HCT116 (cell line): ENCODE results near the gene PJA1. TPM values are rescaled to one million over a fixed set of nuclear protein-coding genes. Genes with fewer than 3 reads are reported as not detected.

ENCODE experiments used
- ATAC-seq: fragments of 200-7000 bp; cut with Tn5 transposase; 2 replicates; pipeline ENCODE4 v1.9.1; 2020; ENCODE audit warnings: mild to moderate bottlenecking, moderate library complexity
- BruUV-seq: library from RNA; stranded (reverse); fragments of 400-500 nt; replicated peaks from 2 replicates; lab custom pipeline; 2021; lab: Mats Ljungman, UMichigan
- CTCF ChIA-PET: fragments of 300-600 bp; sonication (Branson Sonifier 250); formaldehyde crosslinking; loops from one replicate; lab custom pipeline; 2021; ENCODE audit warnings: antibody characterized with exemption; lab: Charles Lee
- POLR2A ChIA-PET: fragments of 300-600, 350-600 bp; sonication (Branson Sonifier 250); formaldehyde crosslinking; loops from one replicate; lab custom pipeline; 2021; ENCODE audit warnings: antibody characterized with exemption; lab: Charles Lee
- RAD21 ChIA-PET, 2 experiments: fragments of 300-600 bp; sonication (Branson Sonifier 250); formaldehyde crosslinking; loops; one replicate each; lab custom pipeline; 2023; ENCODE audit warnings: low total read pairs in 2 of 2; ENCODE audit not compliant: uncharacterized antibody in 2 of 2, unreplicated experiment in 2 of 2, low non-redundant PET in 1 of 2; lab: Charles Lee
- DNase-seq: peaks from one replicate; pipeline ENCODE4 v3.0.0-alpha.2; 2010; ENCODE audit warnings: low read depth, low spot score
- H2AFZ ChIP-seq: fragments of 200-600 bp; shearing (Covaris generic), sonication (generic); 2 replicates; pipeline ENCODE4 v1.6.1; 2017; ENCODE audit warnings: low read depth, mixed run types, mixed read lengths, antibody characterized with exemption, low read length; ENCODE audit not compliant: poor library complexity, severe bottlenecking
- H3K27ac ChIP-seq: 2 replicates; pipeline ENCODE4 v1.5.1; 2012; ENCODE audit warnings: low read depth, low read length
- H3K27me3 ChIP-seq: fragments of 200-600 bp; sonication (generic); 2 replicates; pipeline ENCODE4 v1.6.1; 2016; ENCODE audit warnings: mixed run types, low read length, mixed read lengths; ENCODE audit not compliant: insufficient read depth
- H3K36me3 ChIP-seq, 2 experiments: fragments of 200-500 bp in 1 of 2; fragments of 200-600 bp in 1 of 2; sonication (Bioruptor generic) in 1 of 2; sonication (generic) in 1 of 2; 2 replicates each; pipeline versions ENCODE4 v1.5.1 to v1.6.1; 2014 to 2016; ENCODE audit warnings: low read length in 2 of 2, inconsistent platforms in 1 of 2, mixed read lengths in 1 of 2, mixed run types in 1 of 2; ENCODE audit not compliant: insufficient read depth in 2 of 2, control insufficient read depth in 1 of 2
- H3K4me1 ChIP-seq, 2 experiments: fragments of 200-600 bp in 1 of 2; sonication (generic) in 1 of 2; 2 replicates each; pipeline versions ENCODE4 v1.5.1 to v1.6.1; 2012 to 2017; ENCODE audit warnings: low read length in 2 of 2, inconsistent platforms in 1 of 2, mild to moderate bottlenecking in 1 of 2, mixed read lengths in 1 of 2, mixed run types in 1 of 2, moderate library complexity in 1 of 2; ENCODE audit not compliant: insufficient read depth in 2 of 2, control insufficient read depth in 1 of 2
- H3K4me2 ChIP-seq: fragments of 200-600 bp; sonication (generic); 2 replicates; pipeline ENCODE4 v1.6.1; 2017; ENCODE audit warnings: mixed run types, low read length, mixed read lengths
- H3K4me3 ChIP-seq, 2 experiments: fragments of 200-600 bp in 1 of 2; sonication (generic) in 1 of 2; replicated peaks in 1 of 2; 2 replicates each; pipeline ENCODE4 v1.5.1; 2011 to 2016; ENCODE audit warnings: low read length in 2 of 2, control low read depth in 1 of 2, low read depth in 1 of 2, mild to moderate bottlenecking in 1 of 2, mixed read lengths in 1 of 2, mixed run types in 1 of 2
- H3K79me2 ChIP-seq: fragments of 200-600 bp; sonication (generic); 2 replicates; pipeline ENCODE4 v1.6.1; 2017; ENCODE audit warnings: mild to moderate bottlenecking, mixed run types, low read length, moderate library complexity, mixed read lengths; ENCODE audit not compliant: insufficient read depth
- H3K9ac ChIP-seq: fragments of 200-600 bp; sonication (generic); 2 replicates; pipeline ENCODE4 v1.6.1; 2016; ENCODE audit warnings: low read length, mixed read lengths
- H3K9me2 ChIP-seq: fragments of 200-600 bp; sonication (generic), shearing (Covaris generic); 2 replicates; pipeline ENCODE4 v1.6.1; 2017; ENCODE audit warnings: mixed run types, mild to moderate bottlenecking, moderate library complexity; ENCODE audit not compliant: insufficient read depth
- H3K9me3 ChIP-seq, 2 experiments: fragments of 200-500 bp in 1 of 2; fragments of 200-600 bp in 1 of 2; sonication (Bioruptor generic) in 1 of 2; sonication (generic) in 1 of 2; 2 replicates each; pipeline ENCODE4 v1.6.1; 2014 to 2017; ENCODE audit warnings: low read length in 2 of 2, mixed read lengths in 2 of 2, inconsistent platforms in 1 of 2, low read depth in 1 of 2, mild to moderate bottlenecking in 1 of 2, mixed run types in 1 of 2, moderate library complexity in 1 of 2; ENCODE audit not compliant: control insufficient read depth in 1 of 2, insufficient read depth in 1 of 2
- H4K20me1 ChIP-seq: fragments of 200-600 bp; sonication (generic), shearing (Covaris generic); 2 replicates; pipeline ENCODE4 v1.6.1; 2017; ENCODE audit warnings: mixed run types, mild to moderate bottlenecking, moderate library complexity; ENCODE audit not compliant: insufficient read depth
- EGR1 ChIP-seq: IDR thresholded peaks from 2 replicates; pipeline ENCODE4 v1.6.1; 2012; ENCODE audit warnings: low read depth
- ELF1 ChIP-seq: IDR thresholded peaks from 2 replicates; pipeline ENCODE4 v1.6.1; 2012; ENCODE audit warnings: low read depth, borderline replicate concordance
- EZH2 ChIP-seq: fragments of 200-600 bp; sonication (generic); IDR thresholded peaks from 2 replicates; pipeline ENCODE4 v1.6.1; 2017; ENCODE audit warnings: antibody characterized with exemption, mixed run types
- EZH2phosphoT487 ChIP-seq: fragments of 200-600 bp; IDR thresholded peaks from 2 replicates; pipeline ENCODE4 v1.6.1; 2018; ENCODE audit warnings: antibody characterized with exemption, borderline replicate concordance
- FOSL1 ChIP-seq: IDR thresholded peaks from 2 replicates; pipeline ENCODE4 v1.6.1; 2012; ENCODE audit warnings: low read depth
- POLR2A ChIP-seq: IDR thresholded peaks from 2 replicates; pipeline ENCODE4 v1.7.0; 2011; ENCODE audit warnings: borderline replicate concordance; ENCODE audit not compliant: insufficient read depth, insufficient read length; ENCODE audit errors: extremely low read depth
- POLR2AphosphoS5 ChIP-seq: IDR thresholded peaks from 2 replicates; pipeline ENCODE4 v1.6.1; 2011; ENCODE audit warnings: mild to moderate bottlenecking, low read depth, low read length, moderate library complexity
- RAD21 ChIP-seq: IDR thresholded peaks from 2 replicates; pipeline ENCODE4 v1.6.1; 2012; ENCODE audit warnings: low read depth, mild to moderate bottlenecking
- SP1 ChIP-seq: IDR thresholded peaks from 2 replicates; pipeline ENCODE4 v1.6.1; 2012; ENCODE audit warnings: low read depth
- TCF7L2 ChIP-seq: IDR thresholded peaks from 2 replicates; pipeline ENCODE4 v1.7.0; 2011; ENCODE audit warnings: borderline replicate concordance, inconsistent platforms; ENCODE audit not compliant: insufficient read depth, insufficient read length; ENCODE audit errors: extremely low read depth
- ZFX ChIP-seq: fragments of 450-650 bp; IDR thresholded peaks from 2 replicates; pipeline ENCODE4 v1.6.1; 2017
- ZNF274 ChIP-seq: fragments of 200-500 bp; sonication (Bioruptor generic); IDR thresholded peaks from 2 replicates; pipeline ENCODE4 v1.6.1; 2014; ENCODE audit warnings: mild to moderate bottlenecking, low read depth, low read length, inconsistent platforms
- intact Hi-C: fragments of 100-400 bp; cut with micrococcal nuclease; formaldehyde crosslinking; loops from 2 replicates; pipeline ENCODE4 v1.10.0; 2022
- total RNA-seq: library from RNA; stranded (reverse); gene quantifications from one replicate; pipeline ENCODE4 v1.2.1, GENCODE V29; 2021; ENCODE audit not compliant: unreplicated experiment
- TF ChIP-seq, protein P1 (sequence below), 3 experiments: fragments of 200-600 bp in 1 of 3; sonication (generic) in 1 of 3; IDR thresholded peaks in 2 of 3; conservative IDR thresholded peaks in 1 of 3; 2 replicates each; pipeline ENCODE4 v1.5.1; 2012 to 2017; ENCODE audit warnings: low read depth in 2 of 3, low read length in 2 of 3, antibody characterized with exemption in 1 of 3, borderline replicate concordance in 1 of 3, control low read depth in 1 of 3, mild to moderate bottlenecking in 1 of 3, mixed read lengths in 1 of 3, mixed run types in 1 of 3, moderate library complexity in 1 of 3; ENCODE audit not compliant: insufficient read depth in 1 of 3
- TF ChIP-seq, protein P2 (sequence below): IDR thresholded peaks from 2 replicates; pipeline ENCODE4 v1.6.1; 2012

PJA1 gene
- total RNA-seq, 1 experiment from 2014 or later: 15.7 TPM

DNA sequence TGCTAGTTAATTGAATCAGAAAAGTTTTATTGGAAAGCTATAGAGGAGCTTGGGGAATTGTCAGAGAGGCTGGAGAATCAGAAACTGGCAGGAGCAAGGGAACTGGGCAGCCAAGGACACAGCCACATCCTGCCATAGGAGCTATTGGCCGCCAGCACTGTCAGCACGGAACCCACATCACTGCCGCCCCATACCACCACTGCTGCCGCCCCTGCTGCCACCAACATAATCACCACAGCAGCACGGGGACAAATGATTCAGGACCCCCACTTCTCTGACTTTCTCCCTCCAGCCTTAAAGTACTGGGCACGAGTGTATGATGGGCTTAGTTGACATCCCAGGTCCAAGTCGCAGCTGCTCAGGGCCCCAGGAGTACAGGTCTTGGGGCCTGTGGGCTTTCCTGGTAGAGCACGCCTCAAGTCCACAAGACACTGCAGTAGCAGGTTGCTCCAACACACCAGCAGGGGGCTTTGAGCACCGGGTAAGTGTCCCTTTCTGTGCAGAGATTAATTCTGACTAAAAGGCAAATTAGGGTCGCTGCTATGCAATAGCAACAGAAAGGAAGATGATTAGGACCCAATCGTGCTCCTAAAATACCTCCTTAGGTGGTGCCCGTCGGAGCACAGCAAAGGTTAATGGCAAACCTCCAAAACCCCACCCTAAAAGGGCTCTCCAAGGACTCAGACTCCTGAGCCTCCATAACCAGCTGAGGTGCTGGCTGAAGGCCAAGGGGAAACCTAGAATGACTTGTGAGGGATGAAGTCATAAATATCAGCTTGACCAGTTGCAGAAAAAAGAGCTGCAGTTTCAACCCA, 6.9 kb downstream of the PJA1 start:
- intact Hi-C loops: no loop called here
- Histone ChIP-seq H2AFZ (no peak overlapping the region), H3K27me3 (no peaks in the 10 kb centered on the region), H3K9ac (no peak overlapping the region)
- RAD21 ChIA-PET: interaction anchor here in 1 of 2 experiments (0.6 kb wide), 1 partner anchor 97 kb away, joined by 3 read pairs; no protein-coding TSS in a partner anchor
- TF ChIP-seq EGR1 (no peak), RAD21 (no peak), TCF7L2 (no peak)
- TF ChIP-seq, protein P1, sequence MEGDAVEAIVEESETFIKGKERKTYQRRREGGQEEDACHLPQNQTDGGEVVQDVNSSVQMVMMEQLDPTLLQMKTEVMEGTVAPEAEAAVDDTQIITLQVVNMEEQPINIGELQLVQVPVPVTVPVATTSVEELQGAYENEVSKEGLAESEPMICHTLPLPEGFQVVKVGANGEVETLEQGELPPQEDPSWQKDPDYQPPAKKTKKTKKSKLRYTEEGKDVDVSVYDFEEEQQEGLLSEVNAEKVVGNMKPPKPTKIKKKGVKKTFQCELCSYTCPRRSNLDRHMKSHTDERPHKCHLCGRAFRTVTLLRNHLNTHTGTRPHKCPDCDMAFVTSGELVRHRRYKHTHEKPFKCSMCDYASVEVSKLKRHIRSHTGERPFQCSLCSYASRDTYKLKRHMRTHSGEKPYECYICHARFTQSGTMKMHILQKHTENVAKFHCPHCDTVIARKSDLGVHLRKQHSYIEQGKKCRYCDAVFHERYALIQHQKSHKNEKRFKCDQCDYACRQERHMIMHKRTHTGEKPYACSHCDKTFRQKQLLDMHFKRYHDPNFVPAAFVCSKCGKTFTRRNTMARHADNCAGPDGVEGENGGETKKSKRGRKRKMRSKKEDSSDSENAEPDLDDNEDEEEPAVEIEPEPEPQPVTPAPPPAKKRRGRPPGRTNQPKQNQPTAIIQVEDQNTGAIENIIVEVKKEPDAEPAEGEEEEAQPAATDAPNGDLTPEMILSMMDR (IDR thresholded peaks at IDR 0.05 in 2 of 3, conservative IDR thresholded peaks at IDR 0.05 in 1 of 3; ENCODE audit: borderline replicate concordance in 1 of 3, insufficient read depth in 1 of 3, low read depth in 2 of 3, low read length in 2 of 3): peak in 2 of 3 experiments; percentile 59 to 62; a peak in 4 of 6 replicates
- TF ChIP-seq, all 23 proteins: peak for 1
- Histone ChIP-seq H3K4me3 (no peak overlapping the region), H3K9me2 (no peaks in the 10 kb centered on the region), H3K4me2 (peak overlapping the region; percentile 9; the same call in 1 of the 2 replicates), H3K79me2 (no peaks in the 10 kb centered on the region), H3K9me3 (no peaks in the 10 kb centered on the region), H3K36me3 (no peaks in the 10 kb centered on the region; a peak in 1 of 4 replicates), H3K27ac (no peak overlapping the region), H3K4me1 (peaks cover 4 to 10% of the 10 kb centered on the region in 2 experiments; a peak in 3 of 4 replicates), H4K20me1 (no peaks in the 10 kb centered on the region)
- BruUV-seq: no TSS peak
- peak; percentile 95 for ATAC-seq
- no peak for DNase-seq
- POLR2A ChIA-PET: no interaction called here
- CTCF ChIA-PET: interaction anchor here (1.1 kb wide), 1 partner anchor 48 kb away, joined by 4 read pairs; no protein-coding TSS in a partner anchor

DNA sequence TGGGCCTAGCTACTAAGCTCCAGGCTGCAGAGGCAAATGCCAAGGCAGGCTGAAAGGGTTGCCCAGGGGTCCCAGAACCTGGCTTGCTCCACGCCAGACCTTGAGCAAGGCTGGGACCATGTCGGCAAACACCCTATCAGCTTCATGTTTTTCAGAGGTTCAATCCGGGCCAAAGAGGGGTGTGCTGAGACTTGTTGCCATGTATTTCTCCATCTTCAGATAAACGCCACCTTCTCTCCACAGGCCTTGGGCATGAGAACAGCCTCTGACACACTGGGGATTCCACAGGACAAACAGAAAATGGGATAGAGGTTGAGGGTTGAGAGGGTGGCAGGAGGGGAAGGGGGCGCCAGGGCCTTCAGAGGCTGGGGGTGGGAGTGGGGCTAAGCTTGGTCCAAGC, 8.6 kb downstream of the PJA1 start:
- Histone ChIP-seq H3K9ac (no peak overlapping the region), H3K9me2 (no peaks in the 10 kb centered on the region), H3K79me2 (no peaks in the 10 kb centered on the region), H3K4me1 (peaks cover 4 to 27% of the 10 kb centered on the region in 2 experiments; a peak in 3 of 4 replicates), H3K27ac (no peak overlapping the region), H3K27me3 (no peaks in the 10 kb centered on the region), H3K9me3 (no peaks in the 10 kb centered on the region), H2AFZ (no peak overlapping the region), H3K4me2 (no peak overlapping the region), H4K20me1 (no peaks in the 10 kb centered on the region), H3K36me3 (no peaks in the 10 kb centered on the region), H3K4me3 (no peak overlapping the region)
- ChIA-PET POLR2A (no interaction called here), RAD21 (no interaction called here), CTCF (no interaction called here)
- BruUV-seq: no TSS peak
- ATAC-seq (no peak), DNase-seq (no peak)
- intact Hi-C loops: no loop called here
- TF ChIP-seq SP1 (no peak), ELF1 (no peak), POLR2AphosphoS5 (no peak), EZH2 (no peak), EZH2phosphoT487 (no peak), ZFX (no peak), FOSL1 (no peak), ZNF274 (no peak), POLR2A (no peak)
- TF ChIP-seq, protein P1 (IDR thresholded peaks at IDR 0.05 in 2 of 3, conservative IDR thresholded peaks at IDR 0.05 in 1 of 3; ENCODE audit: borderline replicate concordance in 1 of 3, insufficient read depth in 1 of 3, low read depth in 2 of 3, low read length in 2 of 3): no peak
- TF ChIP-seq, protein P2, sequence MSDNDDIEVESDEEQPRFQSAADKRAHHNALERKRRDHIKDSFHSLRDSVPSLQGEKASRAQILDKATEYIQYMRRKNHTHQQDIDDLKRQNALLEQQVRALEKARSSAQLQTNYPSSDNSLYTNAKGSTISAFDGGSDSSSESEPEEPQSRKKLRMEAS: no peak
